NB4 (cell line): ENCODE results near the gene NRN1.
A peak's percentile ranks its signal among the peaks of the same experiment; 100 is the strongest.

Source experiments
- DNase-seq: peaks from one replicate; pipeline ENCODE4 v3.0.0; 2010; ENCODE audit warnings: low read depth
- H3K4me3 ChIP-seq: one replicate; pipeline ENCODE4 v1.5.1; 2011; ENCODE audit warnings: mild to moderate bottlenecking, low read depth, low read length, moderate library complexity
- MYC ChIP-seq: IDR thresholded peaks from 2 replicates; pipeline ENCODE4 v1.6.1; 2011; ENCODE audit warnings: low read depth, low read length
- POLR2A ChIP-seq: IDR thresholded peaks from 2 replicates; pipeline ENCODE4 v1.6.1; 2011; ENCODE audit warnings: mild to moderate bottlenecking; ENCODE audit not compliant: insufficient read length; ENCODE audit errors: extremely low read depth
- TF ChIP-seq, protein P1 (sequence below): IDR thresholded peaks from one replicate; pipeline ENCODE4 v1.5.1; 2012; ENCODE audit warnings: low read depth, low read length
- TF ChIP-seq, protein P2 (sequence below): IDR thresholded peaks from 2 replicates; pipeline ENCODE4 v1.6.1; 2011; ENCODE audit warnings: low read depth, low read length

NRN1 gene

DNA sequence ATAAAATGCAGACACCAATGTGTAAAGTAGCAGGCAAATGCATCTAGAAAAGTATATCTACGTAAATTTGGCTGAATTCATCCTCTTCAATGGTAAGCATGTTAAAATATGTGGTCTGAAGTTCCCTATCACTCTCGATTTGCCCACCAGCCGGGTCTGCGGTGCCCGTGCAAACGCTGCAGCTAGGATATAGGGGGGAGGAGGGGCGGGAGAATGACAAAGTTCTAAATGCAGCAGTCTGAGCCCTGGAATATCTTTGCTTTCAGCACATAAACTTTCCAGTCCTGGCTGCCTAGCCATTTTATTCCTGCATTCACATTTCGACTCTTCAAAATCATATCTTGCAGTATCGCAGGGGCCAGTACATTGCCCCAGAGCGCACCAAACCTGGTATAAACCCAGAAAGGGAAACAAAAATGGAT lies 708 bp downstream of the NRN1 start:
- no peak for TF ChIP-seq POLR2A
- TF ChIP-seq, protein P1, sequence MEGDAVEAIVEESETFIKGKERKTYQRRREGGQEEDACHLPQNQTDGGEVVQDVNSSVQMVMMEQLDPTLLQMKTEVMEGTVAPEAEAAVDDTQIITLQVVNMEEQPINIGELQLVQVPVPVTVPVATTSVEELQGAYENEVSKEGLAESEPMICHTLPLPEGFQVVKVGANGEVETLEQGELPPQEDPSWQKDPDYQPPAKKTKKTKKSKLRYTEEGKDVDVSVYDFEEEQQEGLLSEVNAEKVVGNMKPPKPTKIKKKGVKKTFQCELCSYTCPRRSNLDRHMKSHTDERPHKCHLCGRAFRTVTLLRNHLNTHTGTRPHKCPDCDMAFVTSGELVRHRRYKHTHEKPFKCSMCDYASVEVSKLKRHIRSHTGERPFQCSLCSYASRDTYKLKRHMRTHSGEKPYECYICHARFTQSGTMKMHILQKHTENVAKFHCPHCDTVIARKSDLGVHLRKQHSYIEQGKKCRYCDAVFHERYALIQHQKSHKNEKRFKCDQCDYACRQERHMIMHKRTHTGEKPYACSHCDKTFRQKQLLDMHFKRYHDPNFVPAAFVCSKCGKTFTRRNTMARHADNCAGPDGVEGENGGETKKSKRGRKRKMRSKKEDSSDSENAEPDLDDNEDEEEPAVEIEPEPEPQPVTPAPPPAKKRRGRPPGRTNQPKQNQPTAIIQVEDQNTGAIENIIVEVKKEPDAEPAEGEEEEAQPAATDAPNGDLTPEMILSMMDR: no peak
- no peak for DNase-seq
- no peak overlapping the region for H3K4me3 ChIP-seq

DNA sequence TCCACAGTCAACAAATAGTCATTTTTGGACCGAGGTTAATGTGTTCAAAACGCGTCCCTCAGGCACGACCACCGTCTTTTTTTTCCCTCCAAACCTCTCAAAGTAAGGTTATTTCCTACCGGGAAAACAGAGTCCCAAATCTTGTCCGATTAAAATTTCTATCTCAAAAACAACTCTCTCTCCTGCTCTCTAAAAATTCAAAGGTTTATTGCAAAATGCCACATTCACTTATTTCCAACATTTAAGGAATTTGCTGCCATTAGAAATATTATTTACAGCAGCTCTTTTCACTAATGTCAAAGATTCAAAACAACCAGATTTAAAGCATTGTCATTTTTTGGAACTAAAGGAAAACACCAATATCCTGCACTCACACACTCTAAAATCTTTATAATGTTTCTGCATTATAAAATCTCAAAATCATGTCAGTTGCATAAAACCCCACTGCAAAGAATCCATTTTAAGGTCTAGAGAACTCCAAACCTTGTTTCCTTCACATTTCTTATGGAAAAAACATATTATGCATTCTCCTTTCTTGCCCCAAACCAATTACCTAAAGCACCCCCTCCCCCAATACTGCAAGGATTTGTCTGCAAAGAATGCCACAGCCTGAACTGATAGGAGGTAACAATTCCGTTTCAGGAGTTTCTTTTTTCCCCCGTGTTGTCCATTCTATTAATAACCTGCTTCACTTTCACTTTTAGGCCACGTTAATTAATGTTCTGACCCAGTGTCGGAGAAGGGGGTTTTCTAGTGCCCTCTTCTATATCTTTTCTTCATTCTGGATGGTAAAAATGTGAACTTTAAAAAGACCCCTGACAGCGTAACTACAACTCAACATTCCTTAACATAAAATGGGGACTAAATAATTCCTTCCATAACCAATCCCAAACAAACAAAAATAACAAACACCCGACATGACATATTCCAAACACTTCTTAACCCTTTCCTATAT lies 1.4 kb downstream of the NRN1 start:
- TF ChIP-seq POLR2A (no peak), MYC (no peak)
- TF ChIP-seq, protein P2, sequence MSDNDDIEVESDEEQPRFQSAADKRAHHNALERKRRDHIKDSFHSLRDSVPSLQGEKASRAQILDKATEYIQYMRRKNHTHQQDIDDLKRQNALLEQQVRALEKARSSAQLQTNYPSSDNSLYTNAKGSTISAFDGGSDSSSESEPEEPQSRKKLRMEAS: no peak
- TF ChIP-seq, protein P1: no peak
- no peak overlapping the region for H3K4me3 ChIP-seq
- DNase-seq: no peak

DNA sequence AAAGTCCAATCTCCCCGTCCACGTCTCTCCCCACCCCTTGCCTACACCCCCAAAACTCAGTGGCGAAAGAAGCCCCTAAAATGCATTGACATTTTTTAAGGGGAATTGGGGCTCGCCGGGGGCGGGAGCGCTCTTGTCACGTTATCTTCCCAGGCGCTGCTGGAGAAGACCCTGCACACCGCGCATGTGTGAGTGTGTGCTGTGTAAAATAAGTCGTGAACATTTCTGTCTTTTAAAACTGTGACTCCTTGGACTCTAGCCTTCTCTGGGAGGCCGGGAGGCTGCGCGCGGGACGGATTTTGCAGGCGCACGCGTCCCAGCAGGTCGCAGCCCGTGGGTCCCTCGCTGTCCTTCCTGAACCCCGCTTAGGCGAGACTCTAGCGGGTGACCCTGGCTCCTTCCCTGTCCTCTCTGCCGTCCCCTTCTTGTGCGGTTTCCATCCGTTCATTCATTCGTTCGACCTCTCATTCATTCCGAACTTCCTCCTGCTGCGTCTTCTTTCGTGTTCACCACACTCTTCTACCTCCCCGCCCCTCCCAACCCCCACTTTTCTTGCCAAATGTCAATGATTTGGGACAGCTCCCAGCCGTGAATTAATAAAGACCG lies 2.2 kb downstream of the NRN1 start:
- no peak for DNase-seq
- TF ChIP-seq POLR2A: no peak
- H3K4me3 ChIP-seq: peak overlapping the region; percentile 52

DNA sequence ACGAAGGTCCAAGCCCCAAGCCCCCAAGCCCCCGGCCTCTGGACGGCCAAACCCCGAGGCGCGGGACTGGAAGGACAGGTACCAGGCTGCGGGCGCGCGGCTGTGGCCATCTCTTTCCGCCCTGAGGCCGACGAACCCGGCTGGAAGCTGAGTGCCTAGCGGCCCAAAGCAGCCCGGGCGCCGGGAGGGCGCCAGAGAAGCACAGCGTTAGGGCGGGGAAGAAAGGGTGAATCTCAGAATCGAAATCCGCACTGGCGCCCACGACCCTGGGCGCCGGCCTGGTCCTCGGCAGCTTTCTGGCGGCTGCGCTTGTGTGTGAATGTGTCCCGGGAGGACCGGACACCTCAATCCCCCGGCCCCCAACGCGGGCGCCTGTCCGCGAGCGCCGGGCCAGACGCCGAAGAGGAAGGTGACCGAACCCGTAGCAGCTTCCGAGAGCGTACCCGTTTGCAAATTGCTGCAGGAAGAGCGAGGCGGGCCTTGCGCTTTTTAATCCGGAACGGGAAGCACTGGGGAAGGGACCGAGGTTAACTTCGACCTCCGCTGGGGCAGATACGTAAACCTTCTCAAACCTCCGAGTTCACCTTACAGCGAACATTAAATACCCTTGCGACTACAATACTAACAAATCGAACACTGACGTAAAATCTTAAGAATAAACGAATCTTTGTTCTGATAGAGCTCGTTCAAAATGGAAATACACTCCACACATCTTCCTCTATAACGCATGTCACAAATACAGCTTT lies 2.9 kb downstream of the NRN1 start:
- TF ChIP-seq, protein P2: no peak
- TF ChIP-seq, protein P1: no peak
- TF ChIP-seq MYC (no peak), POLR2A (no peak)
- DNase-seq: peak; percentile 65
- H3K4me3 ChIP-seq: peak overlapping the region; percentile 52

DNA sequence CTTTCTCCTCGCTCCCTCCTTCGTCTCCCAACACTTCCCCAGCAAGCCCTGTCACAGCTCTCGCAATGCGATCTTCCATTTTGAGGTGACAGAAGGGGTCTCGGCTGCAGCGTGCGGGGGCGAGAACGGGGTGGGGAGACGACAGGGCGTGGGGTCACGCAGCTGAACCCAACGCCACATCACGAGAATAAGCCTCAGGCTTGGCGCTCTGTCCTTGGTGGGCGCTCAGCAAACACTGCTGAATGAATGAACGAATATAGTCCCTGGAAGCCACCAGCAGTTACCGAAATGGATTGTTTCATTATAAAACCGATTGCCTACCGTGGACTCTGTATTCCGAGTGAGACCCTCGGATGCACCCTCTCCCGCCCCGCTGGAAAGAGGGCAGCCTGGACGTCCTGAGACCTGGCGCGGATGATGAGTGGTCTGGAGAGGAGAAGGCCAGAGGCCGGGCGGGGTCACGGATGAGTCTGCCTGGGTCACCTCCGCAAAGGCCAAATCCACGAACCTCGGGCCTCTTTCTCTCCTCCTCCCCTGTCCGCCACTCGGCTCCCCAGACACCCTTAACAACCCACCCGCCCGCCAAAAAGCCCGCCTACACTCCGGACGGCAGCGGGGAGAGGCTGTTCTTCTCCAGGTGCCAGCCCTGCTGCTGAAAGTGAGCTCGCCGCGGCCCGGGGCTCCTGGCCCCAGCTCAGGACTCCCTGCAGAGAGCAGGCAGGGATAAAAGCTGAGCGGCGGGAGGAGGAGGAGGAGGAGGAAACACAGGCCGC lies 3.7 kb downstream of the NRN1 start:
- no peak overlapping the region for H3K4me3 ChIP-seq
- DNase-seq: no peak
- TF ChIP-seq, protein P1: no peak
- TF ChIP-seq POLR2A (no peak), MYC (no peak)
- TF ChIP-seq, protein P2: no peak
